Activated CD4-positive, alpha-beta T cell treated with anti-CD3 and anti-CD28 coated beads for 48 hours (primary cell): Measurements from ENCODE around the gene DENND1A.
"Not testable (repeated sequence)": the region's sequence is repeated elsewhere in the genome, so short reads cannot be mapped to it uniquely, and the experiment has no call there.

Experiments used
- DNase-seq: peaks from one replicate; pipeline ENCODE4 v3.0.0-alpha.2; 2020

The DENND1A gene

GRCh38 chr9:123440256-123440655 is 489.7 kb downstream of the DENND1A start:
- DNase-seq = no peak

GRCh38 chr9:123438821-123439220 is 491.1 kb downstream of the DENND1A start:
- DNase-seq = no peak

- DNase-seq = no peak
Observed at GRCh38 chr9:123438321-123438720, 491.6 kb downstream of the DENND1A start.

GRCh38 chr9:123437201-123437600 is 492.7 kb downstream of the DENND1A start:
- no peak for DNase-seq

GRCh38 chr9:123435471-123435870 is 494.5 kb downstream of the DENND1A start:
- DNase-seq = no peak

GRCh38 chr9:123434619-123435240 is 495.2 kb downstream of the DENND1A start:
- DNase-seq = no peak

- DNase-seq = no peak
Observed at GRCh38 chr9:123432331-123433236, 497.3 kb downstream of the DENND1A start.

GRCh38 chr9:123431581-123431980 is 498.3 kb downstream of the DENND1A start:
- DNase-seq = no peak

GRCh38 chr9:123428450-123428849 is 501.5 kb downstream of the DENND1A start:
- DNase-seq = not testable (repeated sequence)

- DNase-seq = no peak
Observed at GRCh38 chr9:123426406-123426805, 503.5 kb downstream of the DENND1A start.

GRCh38 chr9:123425836-123426365 is 504.0 kb downstream of the DENND1A start:
- no peak for DNase-seq

- no peak for DNase-seq
Observed at GRCh38 chr9:123425261-123425821, 504.6 kb downstream of the DENND1A start.

GRCh38 chr9:123424552-123425225 is 505.2 kb downstream of the DENND1A start:
- DNase-seq = no peak

- no peak for DNase-seq
Observed at GRCh38 chr9:123424131-123424530, 505.8 kb downstream of the DENND1A start.

GRCh38 chr9:123423311-123423640 is 506.6 kb downstream of the DENND1A start:
- DNase-seq = no peak

GRCh38 chr9:123422635-123423310 is 507.2 kb downstream of the DENND1A start:
- no peak for DNase-seq

GRCh38 chr9:123421801-123422455 is 508.0 kb downstream of the DENND1A start:
- no peak for DNase-seq

GRCh38 chr9:123421186-123421585 is 508.7 kb downstream of the DENND1A start:
- DNase-seq = no peak

- no peak for DNase-seq
Observed at GRCh38 chr9:123420592-123421111, 509.3 kb downstream of the DENND1A start.

GRCh38 chr9:123419721-123420591 is 510.0 kb downstream of the DENND1A start:
- DNase-seq = no peak

GRCh38 chr9:123419091-123419490 is 510.8 kb downstream of the DENND1A start:
- DNase-seq = no peak
